HG02973 (cell line): ENCODE data around the gene FNBP1.
"Not testable (repeated sequence)": the region's sequence is repeated elsewhere in the genome, so short reads cannot be mapped to it uniquely, and the experiment has no call there.

ENCODE experiments used
- ATAC-seq: cut with Tn5 transposase; IDR thresholded peaks from one replicate; pipeline ENCODE4 v1.9.1; 2021; ENCODE audit warnings: moderate library complexity; ENCODE audit not compliant: unreplicated experiment

FNBP1 gene

GRCh38 chr9:130023144-130023787 lies 19.7 kb downstream of the FNBP1 start:
- ATAC-seq: no peak

GRCh38 chr9:130022566-130023143 lies 20.3 kb downstream of the FNBP1 start:
- ATAC-seq: no peak

GRCh38 chr9:130021842-130022241 lies 21.1 kb downstream of the FNBP1 start:
- not testable (repeated sequence) for ATAC-seq

- no peak for ATAC-seq
Measured at GRCh38 chr9:130021123-130021522, 21.9 kb downstream of the FNBP1 start.

GRCh38 chr9:130020618-130021017 lies 22.4 kb downstream of the FNBP1 start:
- ATAC-seq: no peak

- no peak for ATAC-seq
Measured at GRCh38 chr9:130018265-130018664, 24.7 kb downstream of the FNBP1 start.

GRCh38 chr9:130017510-130017909 lies 25.5 kb downstream of the FNBP1 start:
- ATAC-seq: not testable (repeated sequence)

- no peak for ATAC-seq
Measured at GRCh38 chr9:130017076-130017475, 25.9 kb downstream of the FNBP1 start.

GRCh38 chr9:130015353-130016019 lies 27.5 kb downstream of the FNBP1 start:
- ATAC-seq: no peak

GRCh38 chr9:130013326-130013725 lies 29.7 kb downstream of the FNBP1 start:
- ATAC-seq: no peak

GRCh38 chr9:130010151-130010988 lies 32.6 kb downstream of the FNBP1 start:
- no peak for ATAC-seq

- ATAC-seq: not testable (repeated sequence)
Measured at GRCh38 chr9:130009546-130009945, 33.4 kb downstream of the FNBP1 start.

GRCh38 chr9:130008538-130008937 lies 34.5 kb downstream of the FNBP1 start:
- ATAC-seq: no peak

GRCh38 chr9:130006952-130007351 lies 36.0 kb downstream of the FNBP1 start:
- ATAC-seq: not testable (repeated sequence)

GRCh38 chr9:130003943-130004552 lies 38.9 kb downstream of the FNBP1 start:
- ATAC-seq: no peak

GRCh38 chr9:130002320-130002719 lies 40.7 kb downstream of the FNBP1 start:
- ATAC-seq: no peak

GRCh38 chr9:130001190-130001589 lies 41.8 kb downstream of the FNBP1 start:
- no peak for ATAC-seq

- no peak for ATAC-seq
Measured at GRCh38 chr9:129999141-129999510, 43.9 kb downstream of the FNBP1 start.

GRCh38 chr9:129998491-129999140 lies 44.4 kb downstream of the FNBP1 start:
- ATAC-seq: no peak

GRCh38 chr9:129997706-129998105 lies 45.3 kb downstream of the FNBP1 start:
- not testable (repeated sequence) for ATAC-seq
